Right kidney (tissue), 1 donor: Measurements from ENCODE around the gene CPNE5.
A peak's percentile ranks its signal among the peaks of the same experiment; 100 is the strongest.

Experiments
- DNase-seq: peaks from one replicate; pipeline ENCODE4 v3.0.0-alpha.2; 2016

CPNE5 gene

GRCh38 chr6:36858407-36858981 lies 19.2 kb upstream of the CPNE5 start:
- no peak for DNase-seq

GRCh38 chr6:36857325-36857724 lies 18.1 kb upstream of the CPNE5 start:
- no peak for DNase-seq

GRCh38 chr6:36856277-36856676 lies 17.0 kb upstream of the CPNE5 start:
- no peak for DNase-seq

- DNase-seq, result no peak
These were observed 16.5 kb upstream of the CPNE5 start for GRCh38 chr6:36855750-36856149.

- DNase-seq, result no peak
These were observed 14.1 kb upstream of the CPNE5 start for GRCh38 chr6:36853325-36853724.

GRCh38 chr6:36852481-36853147 lies 13.4 kb upstream of the CPNE5 start:
- no peak for DNase-seq

GRCh38 chr6:36851626-36852025 lies 12.4 kb upstream of the CPNE5 start:
- DNase-seq, result no peak

- DNase-seq, result no peak
These were observed 11.9 kb upstream of the CPNE5 start for GRCh38 chr6:36851149-36851614.

GRCh38 chr6:36850021-36850420 lies 10.8 kb upstream of the CPNE5 start:
- no peak for DNase-seq

GRCh38 chr6:36848658-36849441 lies 9.6 kb upstream of the CPNE5 start:
- peak; percentile 82 for DNase-seq

GRCh38 chr6:36847991-36848390 lies 8.7 kb upstream of the CPNE5 start:
- no peak for DNase-seq

- DNase-seq, result no peak
These were observed 7.9 kb upstream of the CPNE5 start for GRCh38 chr6:36847152-36847551.

GRCh38 chr6:36845233-36845632 lies 6.0 kb upstream of the CPNE5 start:
- DNase-seq, result no peak

- no peak for DNase-seq
These were observed 5.3 kb upstream of the CPNE5 start for GRCh38 chr6:36844232-36845170.

- DNase-seq, result no peak
These were observed 3.9 kb upstream of the CPNE5 start for GRCh38 chr6:36843170-36843569.

GRCh38 chr6:36841756-36842155 lies 2.5 kb upstream of the CPNE5 start:
- DNase-seq, result no peak

GRCh38 chr6:36840432-36841403 lies 1.5 kb upstream of the CPNE5 start:
- DNase-seq, result peak; percentile 66

- DNase-seq, result peak; percentile 58
These were observed 646 bp upstream of the CPNE5 start for GRCh38 chr6:36839749-36840431.

- DNase-seq, result no peak
These were observed 1.6 kb downstream of the CPNE5 start for GRCh38 chr6:36837686-36838085.

- DNase-seq, result no peak
These were observed 2.3 kb downstream of the CPNE5 start for GRCh38 chr6:36837022-36837339.
